Measurements from ENCODE around the gene THSD7A. TPM values are rescaled to one million over a fixed set of nuclear protein-coding genes. Genes with fewer than 3 reads are reported as not detected.

Gene THSD7A
- total and polyA plus RNA-seq, 2 of the 4 experiments (the other 2 are of a cell fraction): 0.02 to 0.18 TPM

GRCh38 chr7:11374629-11375028 is 457.4 kb downstream of the THSD7A start:
- dilution Hi-C loops (cut with HindIII; ENCODE audit: low sequenced_read_pairs, unreplicated experiment) (no loop called here), in situ Hi-C loops (cut with MboI; ENCODE audit: low sequenced_read_pairs) (no loop called here), intact Hi-C loops (cut with micrococcal nuclease) (no loop called here)
- Histone ChIP-seq H3K79me1 (ENCODE audit: low read depth in 1 of 2, low read length in 2 of 2) (no peaks in the 10 kb centered on the region), H3K27me3 (ENCODE audit: control insufficient read depth, insufficient read depth, low read length) (no peaks in the 10 kb centered on the region), H2AK9ac (replicated peaks; ENCODE audit: low read depth, low read length, poor library complexity) (no peak overlapping the region), H3K4me3 (ENCODE audit: insufficient read depth, low read depth, low read length) (no peak overlapping the region), H2BK5ac (ENCODE audit: low read depth, low read length, poor library complexity, severe bottlenecking) (no peak overlapping the region), H4K5ac (ENCODE audit: low read depth, low read length) (no peak overlapping the region), H4K8ac (ENCODE audit: low read depth in 2 of 2, low read length in 2 of 2) (no peak overlapping the region), H2BK20ac (ENCODE audit: low read depth, low read length) (no peak overlapping the region), H3K9ac (ENCODE audit: low read depth, low read length) (no peak overlapping the region), H3K27ac (ENCODE audit: insufficient read depth, low read length) (no peak overlapping the region), H3K9me1 (ENCODE audit: insufficient read depth, low read length) (no peaks in the 10 kb centered on the region), H3K4me2 (ENCODE audit: low read depth, low read length) (no peak overlapping the region), H3K56ac (ENCODE audit: extremely low read depth, insufficient read depth, low read length) (no peak overlapping the region), H3K23ac (ENCODE audit: low read depth, low read length) (no peak overlapping the region), H2AFZ (replicated peaks; ENCODE audit: low read length, poor library complexity) (no peak overlapping the region), H3K4ac (ENCODE audit: low read depth, low read length) (no peak overlapping the region), H2BK120ac (ENCODE audit: low read depth, low read length) (no peak overlapping the region), H4K20me1 (ENCODE audit: insufficient read depth, low read length) (no peaks in the 10 kb centered on the region), H3K36me3 (ENCODE audit: control insufficient read depth, insufficient read depth, low read length) (no peaks in the 10 kb centered on the region), H4K91ac (ENCODE audit: insufficient read depth, low read depth, low read length) (no peak overlapping the region), H2BK15ac (ENCODE audit: low read depth, low read length) (no peak overlapping the region), H2AK5ac (ENCODE audit: low read depth, low read length) (no peak overlapping the region), H3K9me3 (ENCODE audit: control insufficient read depth, insufficient read depth, low read length) (no peaks in the 10 kb centered on the region), H3K14ac (replicated peaks; ENCODE audit: low read depth, low read length) (no peak overlapping the region), H3K4me1 (ENCODE audit: control insufficient read depth, insufficient read depth, low read length) (no peaks in the 10 kb centered on the region), H3K18ac (ENCODE audit: low read depth, low read length) (no peak overlapping the region)
- no CpG with 5 or more reads among the region's 3 CpGs for WGBS, 2 experiments (ENCODE audit: extremely low coverage in 2 of 2, insufficient read length in 1 of 2)
- ChIA-PET CTCF (no interaction called here), POLR2A (ENCODE audit: unreplicated experiment) (no interaction called here)
- ATAC-seq (ENCODE audit: low read depth) (no peak), DNase-seq (no peak)
- no TSS peak for BruUV-seq (replicated peaks)
- TF ChIP-seq FOS (IDR thresholded peaks at IDR 0.05; ENCODE audit: low read depth, low read length) (no peak), RCOR1 (IDR thresholded peaks at IDR 0.05; ENCODE audit: insufficient replicate concordance, low read length) (no peak), RFX5 (IDR thresholded peaks at IDR 0.05; ENCODE audit: low read depth, low read length) (no peak), NFE2L2 (IDR thresholded peaks at IDR 0.05; ENCODE audit: low read depth, low read length) (no peak), MAZ (IDR thresholded peaks at IDR 0.05; ENCODE audit: borderline replicate concordance, low read depth, low read length) (no peak), MXI1 (IDR thresholded peaks at IDR 0.05; ENCODE audit: borderline replicate concordance, low read depth, low read length) (no peak), CEBPB (IDR thresholded peaks at IDR 0.05; ENCODE audit: low read depth, low read length) (no peak), CHD1 (IDR thresholded peaks at IDR 0.05; ENCODE audit: low read depth, low read length) (no peak), RAD21 (IDR thresholded peaks at IDR 0.05; ENCODE audit: low read length) (no peak), ELK1 (IDR thresholded peaks at IDR 0.05; ENCODE audit: borderline replicate concordance, low read depth, low read length) (no peak), POLR2A (IDR thresholded peaks at IDR 0.05; ENCODE audit: low read depth, low read length) (no peak), BHLHE40 (IDR thresholded peaks at IDR 0.05; ENCODE audit: low read depth, low read length) (no peak), SMC3 (IDR thresholded peaks at IDR 0.05; ENCODE audit: low read depth, low read length) (no peak), MAFK (IDR thresholded peaks at IDR 0.05; ENCODE audit: low read depth, low read length) (no peak)
- TF ChIP-seq, protein P1, sequence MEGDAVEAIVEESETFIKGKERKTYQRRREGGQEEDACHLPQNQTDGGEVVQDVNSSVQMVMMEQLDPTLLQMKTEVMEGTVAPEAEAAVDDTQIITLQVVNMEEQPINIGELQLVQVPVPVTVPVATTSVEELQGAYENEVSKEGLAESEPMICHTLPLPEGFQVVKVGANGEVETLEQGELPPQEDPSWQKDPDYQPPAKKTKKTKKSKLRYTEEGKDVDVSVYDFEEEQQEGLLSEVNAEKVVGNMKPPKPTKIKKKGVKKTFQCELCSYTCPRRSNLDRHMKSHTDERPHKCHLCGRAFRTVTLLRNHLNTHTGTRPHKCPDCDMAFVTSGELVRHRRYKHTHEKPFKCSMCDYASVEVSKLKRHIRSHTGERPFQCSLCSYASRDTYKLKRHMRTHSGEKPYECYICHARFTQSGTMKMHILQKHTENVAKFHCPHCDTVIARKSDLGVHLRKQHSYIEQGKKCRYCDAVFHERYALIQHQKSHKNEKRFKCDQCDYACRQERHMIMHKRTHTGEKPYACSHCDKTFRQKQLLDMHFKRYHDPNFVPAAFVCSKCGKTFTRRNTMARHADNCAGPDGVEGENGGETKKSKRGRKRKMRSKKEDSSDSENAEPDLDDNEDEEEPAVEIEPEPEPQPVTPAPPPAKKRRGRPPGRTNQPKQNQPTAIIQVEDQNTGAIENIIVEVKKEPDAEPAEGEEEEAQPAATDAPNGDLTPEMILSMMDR (conservative IDR thresholded peaks at IDR 0.05; ENCODE audit: low read depth, low read length): no peak
- TF ChIP-seq, protein P2, sequence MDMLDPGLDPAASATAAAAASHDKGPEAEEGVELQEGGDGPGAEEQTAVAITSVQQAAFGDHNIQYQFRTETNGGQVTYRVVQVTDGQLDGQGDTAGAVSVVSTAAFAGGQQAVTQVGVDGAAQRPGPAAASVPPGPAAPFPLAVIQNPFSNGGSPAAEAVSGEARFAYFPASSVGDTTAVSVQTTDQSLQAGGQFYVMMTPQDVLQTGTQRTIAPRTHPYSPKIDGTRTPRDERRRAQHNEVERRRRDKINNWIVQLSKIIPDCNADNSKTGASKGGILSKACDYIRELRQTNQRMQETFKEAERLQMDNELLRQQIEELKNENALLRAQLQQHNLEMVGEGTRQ (IDR thresholded peaks at IDR 0.05; ENCODE audit: low read depth, low read length): no peak

Measured in IMR-90 (cell line).